Neuronal stem cell (in vitro differentiated cells): ENCODE results near the gene PPP2R2B.

ENCODE experiments used
- DNase-seq: peaks from one replicate; pipeline ENCODE4 v3.0.0-alpha.2; 2013; ENCODE audit warnings: low spot score
- H2AFZ ChIP-seq: one replicate; pipeline ENCODE4 v1.6.1; 2013; ENCODE audit warnings: mild to moderate bottlenecking, low read length, inconsistent platforms
- H2AK5ac ChIP-seq: 2 replicates; pipeline ENCODE4 v1.6.1; 2013; ENCODE audit warnings: low read depth, mild to moderate bottlenecking, inconsistent platforms, low read length, moderate library complexity, mixed read lengths
- H2BK120ac ChIP-seq: 2 replicates; pipeline ENCODE4 v1.6.1; 2013; ENCODE audit warnings: low read depth, mild to moderate bottlenecking, inconsistent platforms, low read length, moderate library complexity, mixed read lengths
- H2BK12ac ChIP-seq: one replicate; pipeline ENCODE4 v1.6.1; 2013; ENCODE audit warnings: low read length, inconsistent platforms
- H2BK15ac ChIP-seq: 2 replicates; pipeline ENCODE4 v1.6.1; 2013; ENCODE audit warnings: mild to moderate bottlenecking, low read length, inconsistent platforms, mixed read lengths
- H2BK5ac ChIP-seq: one replicate; pipeline ENCODE4 v1.6.1; 2013; ENCODE audit warnings: inconsistent platforms, mild to moderate bottlenecking, low read length, moderate library complexity
- H3K14ac ChIP-seq: one replicate; pipeline ENCODE4 v1.6.1; 2013; ENCODE audit warnings: low read length, inconsistent platforms
- H3K18ac ChIP-seq: 2 replicates; pipeline ENCODE4 v1.6.1; 2013; ENCODE audit warnings: low read length, inconsistent platforms
- H3K23ac ChIP-seq: 2 replicates; pipeline ENCODE4 v1.6.1; 2013; ENCODE audit warnings: low read depth, mild to moderate bottlenecking, mixed read lengths, low read length, inconsistent platforms; ENCODE audit not compliant: poor library complexity
- H3K27ac ChIP-seq: replicated peaks from 3 replicates; pipeline ENCODE4 v1.5.1; 2013; ENCODE audit warnings: low read length, inconsistent platforms
- H3K27me3 ChIP-seq, 3 experiments: 2 replicates each; pipeline ENCODE4 v1.6.1; 2013; ENCODE audit warnings: low read length in 3 of 3, mild to moderate bottlenecking in 2 of 3, inconsistent platforms in 1 of 3, low read depth in 1 of 3, mixed read lengths in 1 of 3, moderate library complexity in 1 of 3; ENCODE audit not compliant: control insufficient read depth in 3 of 3, insufficient read depth in 3 of 3
- H3K36me3 ChIP-seq, 2 donors: replicated peaks in 1 of 2; 2 replicates each; pipeline ENCODE4 v1.6.1; 2013; ENCODE audit warnings: low read length in 2 of 2; ENCODE audit not compliant: control insufficient read depth in 2 of 2, insufficient read depth in 2 of 2
- H3K4ac ChIP-seq: 2 replicates; pipeline ENCODE4 v1.6.1; 2013; ENCODE audit warnings: inconsistent platforms, mild to moderate bottlenecking, low read length, moderate library complexity
- H3K4me1 ChIP-seq, 2 donors: 1 replicate in 1 of 2; 2 replicates in 1 of 2; pipeline ENCODE4 v1.6.1; 2013; ENCODE audit warnings: low read length in 2 of 2, low read depth in 1 of 2; ENCODE audit not compliant: control insufficient read depth in 2 of 2, insufficient read depth in 1 of 2
- H3K4me2 ChIP-seq: one replicate; pipeline ENCODE4 v1.6.1; 2013; ENCODE audit warnings: mild to moderate bottlenecking, low read length, inconsistent platforms; ENCODE audit not compliant: insufficient read depth, poor library complexity, severe bottlenecking
- H3K4me3 ChIP-seq, 2 donors: 2 replicates each; pipeline ENCODE4 v1.5.1; 2013; ENCODE audit warnings: low read length in 2 of 2, mild to moderate bottlenecking in 2 of 2, inconsistent platforms in 1 of 2, moderate library complexity in 1 of 2
- H3K79me1 ChIP-seq: one replicate; pipeline ENCODE4 v1.6.1; 2013; ENCODE audit warnings: low read depth, mild to moderate bottlenecking, inconsistent platforms, low read length, moderate library complexity
- H3K9ac ChIP-seq: one replicate; pipeline ENCODE4 v1.6.1; 2013; ENCODE audit warnings: mild to moderate bottlenecking, low read depth, low read length, inconsistent platforms; ENCODE audit not compliant: poor library complexity
- H3K9me3 ChIP-seq, 2 donors: replicated peaks in 1 of 2; 2 replicates each; pipeline versions ENCODE3 to v1.6.1; 2013; ENCODE audit warnings: low read length in 2 of 2, mild to moderate bottlenecking in 2 of 2, inconsistent platforms in 1 of 2, low read depth in 1 of 2, mixed read lengths in 1 of 2, moderate library complexity in 1 of 2; ENCODE audit not compliant: control insufficient read depth in 2 of 2, insufficient read depth in 1 of 2
- H4K8ac ChIP-seq: one replicate; pipeline ENCODE4 v1.6.1; 2013; ENCODE audit warnings: low read depth, mild to moderate bottlenecking, inconsistent platforms, low read length, moderate library complexity
- H4K91ac ChIP-seq: one replicate; pipeline ENCODE4 v1.6.1; 2013; ENCODE audit warnings: low read length, low read depth, mild to moderate bottlenecking, inconsistent platforms; ENCODE audit not compliant: poor library complexity
- WGBS, 2 donors: extraction: QIAGEN DNeasy Blood & Tissue Kit; methylation state at CpG; one replicate each; pipeline ENCODE4 v1.1.7; 2013; ENCODE audit warnings: missing lambda C conversion rate in 2 of 2, mixed read lengths in 1 of 2; ENCODE audit not compliant: insufficient read length in 2 of 2, insufficient replicate concordance in 1 of 2; ENCODE audit errors: extremely low coverage in 2 of 2; 5-methylcytosine and 5-hydroxymethylcytosine counted together

Gene PPP2R2B

GRCh38 chr5:146647656-146648199 is 230.8 kb downstream of the PPP2R2B start:
- H4K8ac ChIP-seq, result no peak overlapping the region
- DNase-seq, result no peak
- H3K4me2 ChIP-seq, result no peak overlapping the region
- H3K4ac ChIP-seq, result no peak overlapping the region
- no peak overlapping the region for H4K91ac ChIP-seq
- H3K14ac ChIP-seq, result no peak overlapping the region
- no peak overlapping the region for H2AFZ ChIP-seq
- no peaks in the 10 kb centered on the region for H3K9me3 ChIP-seq
- no peak overlapping the region for H3K9ac ChIP-seq
- H2AK5ac ChIP-seq, result no peak overlapping the region
- H3K23ac ChIP-seq, result no peak overlapping the region
- no peaks in the 10 kb centered on the region for H3K79me1 ChIP-seq
- H3K27ac ChIP-seq, result no peak overlapping the region
- H2BK5ac ChIP-seq, result no peak overlapping the region
- no peak overlapping the region for H2BK15ac ChIP-seq
- no peak overlapping the region for H3K18ac ChIP-seq
- no peak overlapping the region for H2BK120ac ChIP-seq
- H3K27me3 ChIP-seq, result no peaks in the 10 kb centered on the region
- WGBS, 2 donors, result no CpG with 5 or more reads among the region's 3 CpGs
- H3K4me3 ChIP-seq, result no peak overlapping the region
- H2BK12ac ChIP-seq, result no peak overlapping the region
- no peaks in the 10 kb centered on the region for H3K36me3 ChIP-seq
- H3K4me1 ChIP-seq, result no peaks in the 10 kb centered on the region

- Histone ChIP-seq H3K9ac (no peak overlapping the region), H2BK15ac (no peak overlapping the region), H3K36me3 (no peaks in the 10 kb centered on the region), H3K9me3 (no peaks in the 10 kb centered on the region), H3K4me1 (no peaks in the 10 kb centered on the region), H4K91ac (no peak overlapping the region), H3K27ac (no peak overlapping the region), H3K23ac (no peak overlapping the region), H3K79me1 (no peaks in the 10 kb centered on the region), H3K27me3 (no peaks in the 10 kb centered on the region), H2AFZ (no peak overlapping the region), H2AK5ac (no peak overlapping the region), H3K18ac (no peak overlapping the region), H3K4ac (no peak overlapping the region), H4K8ac (no peak overlapping the region), H2BK120ac (no peak overlapping the region), H2BK5ac (no peak overlapping the region), H3K14ac (no peak overlapping the region), H3K4me2 (no peak overlapping the region), H3K4me3 (no peak overlapping the region), H2BK12ac (no peak overlapping the region)
- WGBS, 2 donors, result no CpG with 5 or more reads among the region's 1 CpG
- DNase-seq, result no peak
Measured at GRCh38 chr5:146646441-146646840, 232.1 kb downstream of the PPP2R2B start.

GRCh38 chr5:146645342-146645741 is 233.2 kb downstream of the PPP2R2B start:
- no peak overlapping the region for H3K4me2 ChIP-seq
- H4K91ac ChIP-seq, result no peak overlapping the region
- H3K14ac ChIP-seq, result no peak overlapping the region
- H2AK5ac ChIP-seq, result no peak overlapping the region
- H3K23ac ChIP-seq, result no peak overlapping the region
- no peak overlapping the region for H2BK12ac ChIP-seq
- H3K27me3 ChIP-seq, result no peaks in the 10 kb centered on the region
- H3K4ac ChIP-seq, result no peak overlapping the region
- no peak overlapping the region for H2BK5ac ChIP-seq
- no peak overlapping the region for H3K18ac ChIP-seq
- no peak for DNase-seq
- no peak overlapping the region for H2AFZ ChIP-seq
- no peaks in the 10 kb centered on the region for H3K36me3 ChIP-seq
- H3K4me1 ChIP-seq, result peaks cover 2 to 4% of the 10 kb centered on the region in 2 donors
- H3K27ac ChIP-seq, result no peak overlapping the region
- no peaks in the 10 kb centered on the region for H3K9me3 ChIP-seq
- H3K79me1 ChIP-seq, result no peaks in the 10 kb centered on the region
- H2BK120ac ChIP-seq, result no peak overlapping the region
- no peak overlapping the region for H4K8ac ChIP-seq
- no CpG with 5 or more reads among the region's 1 CpG for WGBS, 2 donors
- no peak overlapping the region for H3K4me3 ChIP-seq
- H2BK15ac ChIP-seq, result no peak overlapping the region
- no peak overlapping the region for H3K9ac ChIP-seq

- no peak overlapping the region for H3K9ac ChIP-seq
- H3K36me3 ChIP-seq, result no peaks in the 10 kb centered on the region
- no peaks in the 10 kb centered on the region for H3K79me1 ChIP-seq
- DNase-seq, result no peak
- H4K91ac ChIP-seq, result no peak overlapping the region
- no peak overlapping the region for H3K18ac ChIP-seq
- no peak overlapping the region for H3K27ac ChIP-seq
- no peak overlapping the region for H2BK5ac ChIP-seq
- H3K9me3 ChIP-seq, result no peaks in the 10 kb centered on the region
- H2BK15ac ChIP-seq, result no peak overlapping the region
- peaks cover 4 to 6% of the 10 kb centered on the region in 2 donors for H3K4me1 ChIP-seq
- no peak overlapping the region for H4K8ac ChIP-seq
- no peak overlapping the region for H3K4ac ChIP-seq
- no peak overlapping the region for H2AK5ac ChIP-seq
- no peaks in the 10 kb centered on the region for H3K27me3 ChIP-seq
- no peak overlapping the region for H3K14ac ChIP-seq
- H3K4me2 ChIP-seq, result no peak overlapping the region
- no peak overlapping the region for H2BK120ac ChIP-seq
- H3K23ac ChIP-seq, result no peak overlapping the region
- WGBS, 2 donors, result no CpG with 5 or more reads among the region's 3 CpGs
- no peak overlapping the region for H3K4me3 ChIP-seq
- no peak overlapping the region for H2AFZ ChIP-seq
- no peak overlapping the region for H2BK12ac ChIP-seq
Measured at GRCh38 chr5:146644831-146645230, 233.7 kb downstream of the PPP2R2B start.
